ENCODE measurements around the gene CCDC34.
A peak's percentile ranks its signal among the peaks of the same experiment; 100 is the strongest.

The CCDC34 gene

GRCh38 chr11:27291954-27292636, 70.9 kb downstream of the CCDC34 start:
- TF ChIP-seq POLR2A (IDR thresholded peaks at IDR 0.05; ENCODE audit: low read length) = no peak
- no peak for TF ChIP-seq GATA1 (IDR thresholded peaks at IDR 0.05; ENCODE audit: low read depth, low read length)
- DNase-seq = no peak

- DNase-seq = peak; percentile 51 to 64
Observed at GRCh38 chr11:27291302-27291889, 71.6 kb downstream of the CCDC34 start.

GRCh38 chr11:27290261-27291050, 72.6 kb downstream of the CCDC34 start:
- no peak for DNase-seq

More at GRCh38 chr11:27291302-27291889, 71.6 kb downstream of the CCDC34 start:
- no peak for TF ChIP-seq POLR2A (IDR thresholded peaks at IDR 0.05; ENCODE audit: low read length)
- TF ChIP-seq GATA1 (IDR thresholded peaks at IDR 0.05; ENCODE audit: low read depth, low read length) = no peak

More at GRCh38 chr11:27290261-27291050, 72.6 kb downstream of the CCDC34 start:
- TF ChIP-seq GATA1 (IDR thresholded peaks at IDR 0.05; ENCODE audit: low read depth, low read length) = no peak
- TF ChIP-seq POLR2A (IDR thresholded peaks at IDR 0.05; ENCODE audit: low read length) = no peak

Measured in erythroblast (primary cell).